Mesenchymal stem cell (in vitro differentiated cells and primary cell): ENCODE data around the gene MBD6.

ENCODE experiments used
- DNase-seq: peaks from one replicate; pipeline ENCODE4 v3.0.0-alpha.2; 2013
- H2AFZ ChIP-seq: one replicate; pipeline ENCODE4 v1.6.1; 2013; ENCODE audit warnings: low read depth, mild to moderate bottlenecking, control low read depth, inconsistent platforms, low read length, moderate library complexity
- H2AK5ac ChIP-seq: 2 replicates; pipeline ENCODE4 v1.6.1; 2013; ENCODE audit warnings: low read length, moderate library complexity, mild to moderate bottlenecking, inconsistent platforms; ENCODE audit not compliant: severe bottlenecking
- H2BK120ac ChIP-seq: one replicate; pipeline ENCODE4 v1.6.1; 2013; ENCODE audit warnings: low read depth, mild to moderate bottlenecking, inconsistent platforms, low read length, moderate library complexity
- H2BK12ac ChIP-seq, 2 experiments: one replicate each; pipeline ENCODE4 v1.6.1; 2013; ENCODE audit warnings: inconsistent platforms in 2 of 2, low read length in 2 of 2, mild to moderate bottlenecking in 2 of 2, moderate library complexity in 2 of 2, control low read depth in 1 of 2
- H2BK15ac ChIP-seq: one replicate; pipeline ENCODE4 v1.6.1; 2013; ENCODE audit warnings: mild to moderate bottlenecking, low read depth, inconsistent platforms; ENCODE audit not compliant: poor library complexity, severe bottlenecking
- H2BK5ac ChIP-seq: 2 replicates; pipeline ENCODE4 v1.6.1; 2013; ENCODE audit warnings: low read depth, mild to moderate bottlenecking, low read length, control low read depth, inconsistent platforms; ENCODE audit not compliant: poor library complexity, severe bottlenecking
- H3K14ac ChIP-seq, 2 experiments: one replicate each; pipeline ENCODE4 v1.6.1; 2013; ENCODE audit warnings: inconsistent platforms in 2 of 2, low read length in 2 of 2, control low read depth in 1 of 2, mild to moderate bottlenecking in 1 of 2, moderate library complexity in 1 of 2
- H3K18ac ChIP-seq, 2 experiments: one replicate each; pipeline ENCODE4 v1.6.1; 2013; ENCODE audit warnings: inconsistent platforms in 2 of 2, low read length in 2 of 2, control low read depth in 1 of 2, low read depth in 1 of 2, mild to moderate bottlenecking in 1 of 2
- H3K23ac ChIP-seq, 2 experiments: one replicate each; pipeline ENCODE4 v1.6.1; 2013; ENCODE audit warnings: inconsistent platforms in 2 of 2, low read length in 2 of 2, mild to moderate bottlenecking in 2 of 2, moderate library complexity in 2 of 2, control low read depth in 1 of 2
- H3K27ac ChIP-seq: 2 replicates; pipeline ENCODE4 v1.5.1; 2013; ENCODE audit warnings: mild to moderate bottlenecking, moderate library complexity, low read length, control low read depth, inconsistent platforms; ENCODE audit not compliant: poor library complexity, severe bottlenecking
- H3K27me3 ChIP-seq, 2 experiments: 2 replicates each; pipeline versions ENCODE4 v1.6.1 to v1.7.0; 2013; ENCODE audit warnings: low read length in 2 of 2, mild to moderate bottlenecking in 2 of 2, moderate library complexity in 2 of 2, control low read depth in 1 of 2, inconsistent platforms in 1 of 2; ENCODE audit not compliant: control insufficient read depth in 1 of 2, insufficient read depth in 1 of 2
- H3K36me3 ChIP-seq, 2 experiments: 2 replicates each; pipeline versions ENCODE4 v1.6.1 to v1.7.0; 2013; ENCODE audit warnings: low read length in 2 of 2, control low read depth in 1 of 2, inconsistent platforms in 1 of 2, low read depth in 1 of 2, mild to moderate bottlenecking in 1 of 2; ENCODE audit not compliant: insufficient read depth in 2 of 2, control insufficient read depth in 1 of 2
- H3K4ac ChIP-seq, 2 experiments: one replicate each; pipeline ENCODE4 v1.6.1; 2013; ENCODE audit warnings: inconsistent platforms in 2 of 2, low read length in 2 of 2, mild to moderate bottlenecking in 2 of 2, moderate library complexity in 2 of 2, control low read depth in 1 of 2, low read depth in 1 of 2
- H3K4me1 ChIP-seq: 2 replicates; pipeline ENCODE4 v1.6.1; 2013; ENCODE audit warnings: low read depth, low read length, control low read depth; ENCODE audit not compliant: control insufficient read depth, insufficient read depth
- H3K4me2 ChIP-seq: 2 replicates; pipeline ENCODE4 v1.6.1; 2013; ENCODE audit warnings: low read length, mild to moderate bottlenecking, inconsistent platforms; ENCODE audit not compliant: poor library complexity, severe bottlenecking
- H3K4me3 ChIP-seq, 2 experiments: 2 replicates each; pipeline versions ENCODE4 v1.5.1 to v1.7.0; 2013; ENCODE audit warnings: low read length in 2 of 2, mild to moderate bottlenecking in 2 of 2, control low read depth in 1 of 2, low read depth in 1 of 2; ENCODE audit not compliant: insufficient read depth in 1 of 2
- H3K79me1 ChIP-seq: replicated peaks from 2 replicates; pipeline ENCODE4 v1.6.1; 2013; ENCODE audit warnings: mild to moderate bottlenecking, control low read depth, low read length, inconsistent platforms; ENCODE audit not compliant: poor library complexity, severe bottlenecking
- H3K9ac ChIP-seq: 2 replicates; pipeline ENCODE4 v1.7.0; 2013; ENCODE audit warnings: mild to moderate bottlenecking, low read length, moderate library complexity
- H3K9me3 ChIP-seq: 2 replicates; pipeline ENCODE4 v1.7.0; 2013; ENCODE audit warnings: mild to moderate bottlenecking, low read length; ENCODE audit not compliant: control insufficient read depth
- H4K8ac ChIP-seq: one replicate; pipeline ENCODE4 v1.6.1; 2013; ENCODE audit warnings: inconsistent platforms, mild to moderate bottlenecking, low read length, moderate library complexity
- H4K91ac ChIP-seq: one replicate; pipeline ENCODE4 v1.6.1; 2013; ENCODE audit warnings: mild to moderate bottlenecking, low read length, inconsistent platforms
- WGBS: methylation state at CpG from one replicate; pipeline ENCODE4 v1.1.7; 2013; ENCODE audit warnings: mixed read lengths; 5-methylcytosine and 5-hydroxymethylcytosine counted together

MBD6 gene

DNA sequence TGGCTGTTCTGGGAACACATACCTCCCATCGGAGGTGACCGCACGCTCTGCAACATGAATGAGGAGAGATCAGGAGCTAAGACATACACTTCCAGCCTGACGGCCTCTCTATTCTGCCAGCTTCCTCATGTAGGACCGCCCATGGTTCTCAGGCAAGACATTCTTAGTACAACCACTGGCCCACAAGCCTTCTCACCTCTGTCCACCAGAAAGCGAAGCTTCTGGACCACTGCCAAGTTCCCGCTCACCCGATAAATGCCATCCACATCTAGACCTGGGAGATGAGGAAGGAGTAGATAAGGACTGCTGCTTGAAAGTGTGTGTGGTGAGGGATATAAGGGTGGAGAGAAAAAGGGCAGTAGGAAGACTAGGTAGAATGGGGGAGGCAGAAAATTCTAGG is 48.2 kb upstream of the MBD6 start:
- Histone ChIP-seq H3K23ac (no peak overlapping the region), H3K4me1 (peaks cover 16% of the 10 kb centered on the region), H2BK120ac (no peak overlapping the region), H2BK15ac (no peak overlapping the region), H2BK5ac (no peak overlapping the region), H3K9ac (no peak overlapping the region), H2BK12ac (no peak overlapping the region), H3K4ac (no peak overlapping the region), H3K36me3 (no peaks in the 10 kb centered on the region), H3K27ac (no peak overlapping the region), H3K79me1 (no peaks in the 10 kb centered on the region), H4K8ac (no peak overlapping the region), H4K91ac (no peak overlapping the region), H2AK5ac (no peak overlapping the region), H3K14ac (no peak overlapping the region), H3K4me2 (no peak overlapping the region), H3K9me3 (no peaks in the 10 kb centered on the region), H3K27me3 (peaks cover 82 to 98% of the 10 kb centered on the region in 2 experiments), H2AFZ (no peak overlapping the region), H3K4me3 (no peak overlapping the region), H3K18ac (no peak overlapping the region)
- DNase-seq, result no peak
- 90% methylated on average over 8 of the region's 8 CpGs for WGBS

DNA sequence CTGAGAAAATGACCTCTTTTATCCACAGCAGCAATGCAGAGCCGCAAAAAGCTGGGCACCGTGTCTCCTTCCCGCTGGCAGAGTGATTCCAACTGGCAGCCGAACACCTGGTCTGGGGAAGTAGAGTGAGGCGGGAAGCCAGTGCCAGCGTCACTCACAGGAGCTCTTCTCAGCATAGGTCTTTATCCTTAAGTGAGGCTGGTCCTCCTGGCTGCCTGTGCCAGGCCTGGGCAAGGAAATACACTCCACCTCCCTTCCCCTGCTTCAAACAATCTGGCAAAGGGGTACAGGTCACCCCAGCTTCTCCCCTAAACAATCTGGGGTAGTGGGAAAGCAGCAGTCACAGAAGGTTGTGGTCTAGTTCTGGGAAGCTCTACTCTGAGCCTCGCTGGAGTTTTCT is 47.8 kb upstream of the MBD6 start:
- Histone ChIP-seq H4K8ac (no peak overlapping the region), H3K36me3 (no peaks in the 10 kb centered on the region), H3K4me2 (peak overlapping the region; percentile 72), H3K27ac (no peak overlapping the region), H4K91ac (no peak overlapping the region), H2AK5ac (no peak overlapping the region), H2BK12ac (no peak overlapping the region), H2BK15ac (no peak overlapping the region), H3K4me1 (peaks cover 17% of the 10 kb centered on the region), H3K79me1 (no peaks in the 10 kb centered on the region), H3K4ac (no peak overlapping the region), H3K4me3 (no peak overlapping the region), H3K27me3 (peaks cover 78 to 98% of the 10 kb centered on the region in 2 experiments), H2AFZ (no peak overlapping the region), H2BK120ac (no peak overlapping the region), H3K9me3 (no peaks in the 10 kb centered on the region), H3K23ac (peak overlapping the region in 1 of 2 experiments; percentile 76), H2BK5ac (no peak overlapping the region), H3K18ac (no peak overlapping the region), H3K9ac (no peak overlapping the region), H3K14ac (no peak overlapping the region)
- DNase-seq, result no peak
- 67% methylated on average over 7 of the region's 7 CpGs for WGBS

DNA sequence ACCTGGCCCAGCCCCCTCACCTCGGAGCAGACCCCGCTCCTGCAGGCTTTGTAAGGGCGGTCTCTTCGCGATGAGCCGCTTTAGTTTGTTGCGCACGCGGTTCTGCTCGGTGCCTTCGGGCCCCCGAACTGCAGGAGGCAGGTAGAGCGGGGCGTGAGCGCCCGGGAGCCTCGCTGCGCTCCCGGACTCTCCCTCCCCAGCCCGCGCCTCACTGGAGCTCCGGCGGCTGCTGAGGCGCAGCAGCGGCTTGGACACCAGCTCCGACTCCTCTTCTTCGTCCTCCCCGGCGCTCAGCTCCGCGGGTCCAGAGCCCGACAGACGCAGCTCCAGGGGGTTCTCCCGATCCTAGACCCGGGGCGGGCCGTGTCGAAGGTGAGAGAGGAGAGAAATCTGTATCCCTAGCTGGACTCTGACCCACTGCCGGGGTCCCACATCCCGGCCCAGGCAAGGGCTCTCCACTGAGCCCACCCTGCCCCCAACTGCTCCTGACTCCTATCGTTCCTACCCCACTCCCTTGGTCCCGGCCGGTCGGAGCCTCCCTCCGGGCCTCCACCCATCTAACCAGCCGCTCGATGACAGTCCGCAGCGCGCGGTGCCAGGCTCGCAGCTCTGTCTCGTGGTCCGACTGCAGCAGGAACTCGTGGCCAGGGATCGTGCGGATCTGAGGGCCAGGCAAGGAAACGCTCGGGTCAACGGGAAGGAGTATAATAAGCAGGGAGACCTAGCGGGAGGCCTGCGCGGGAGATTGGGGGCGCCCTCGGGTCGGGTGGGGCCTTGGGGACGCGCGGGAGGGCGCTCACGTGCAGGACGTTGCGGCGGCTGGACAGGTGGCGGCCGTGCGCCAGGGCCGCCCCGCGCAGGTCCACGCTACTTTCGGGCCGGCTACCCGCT is 47.1 kb upstream of the MBD6 start:
- Histone ChIP-seq H3K36me3 (no peaks in the 10 kb centered on the region), H3K4me3 (peak overlapping the region; percentile 4 to 55), H2AK5ac (no peak overlapping the region), H2BK12ac (no peak overlapping the region), H2AFZ (peak overlapping the region; percentile 24), H4K91ac (no peak overlapping the region), H3K18ac (no peak overlapping the region), H3K9me3 (no peaks in the 10 kb centered on the region), H3K4ac (no peak overlapping the region), H3K9ac (no peak overlapping the region), H3K23ac (peak overlapping the region in 1 of 2 experiments; percentile 76), H3K4me1 (peaks cover 17% of the 10 kb centered on the region), H3K27me3 (peaks cover 72 to 96% of the 10 kb centered on the region in 2 experiments), H3K79me1 (no peaks in the 10 kb centered on the region), H3K27ac (no peak overlapping the region), H2BK120ac (no peak overlapping the region), H3K14ac (no peak overlapping the region), H2BK5ac (no peak overlapping the region), H4K8ac (no peak overlapping the region), H2BK15ac (no peak overlapping the region), H3K4me2 (peak overlapping the region; percentile 72)
- peak; percentile 51 for DNase-seq
- WGBS, result 4% methylated on average over 56 of the region's 84 CpGs

DNA sequence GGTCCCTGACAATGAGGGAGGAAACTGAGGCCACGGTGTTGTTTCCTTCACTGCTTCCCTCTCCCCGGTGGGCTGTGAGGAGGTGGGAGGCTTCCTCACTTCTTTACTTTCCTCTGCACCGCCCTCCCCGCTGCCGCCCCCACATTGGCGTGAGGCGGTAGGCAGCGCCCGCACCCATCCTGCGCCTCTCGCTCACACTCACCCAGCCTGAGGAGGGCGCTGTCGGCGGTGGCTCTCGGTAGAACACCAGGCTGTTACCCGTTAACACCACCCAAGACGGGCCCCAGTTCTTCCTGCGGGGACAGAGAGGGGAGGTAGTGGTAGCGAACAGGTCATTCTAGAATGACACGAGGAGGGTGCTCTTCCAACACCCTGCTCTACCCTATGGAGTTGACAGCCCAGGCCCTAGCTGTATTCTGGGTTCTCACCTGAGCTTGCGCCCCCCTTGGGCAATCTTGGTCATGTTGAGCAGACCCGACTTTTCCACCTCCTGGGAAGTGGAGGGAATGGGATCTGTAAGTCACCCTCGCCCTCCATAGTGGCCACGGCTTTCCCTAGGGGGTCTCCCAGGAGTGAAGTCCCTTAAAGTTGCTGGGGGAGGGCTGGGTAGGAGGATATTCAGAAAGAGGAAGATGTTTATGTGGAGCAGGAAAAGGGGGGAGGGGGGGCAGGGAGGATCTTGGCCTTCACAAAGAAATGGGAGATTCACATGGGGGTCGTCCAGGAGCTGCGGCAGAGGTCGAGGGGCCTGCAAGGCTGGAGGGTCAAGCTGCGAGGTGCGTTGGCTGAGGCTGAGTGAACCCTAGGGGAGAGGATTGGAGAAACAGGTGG is 46.2 kb upstream of the MBD6 start:
- Histone ChIP-seq H3K9me3 (no peaks in the 10 kb centered on the region), H3K36me3 (no peaks in the 10 kb centered on the region), H2BK12ac (no peak overlapping the region), H3K4me3 (peak overlapping the region in 1 of 2 experiments; percentile 55), H2AK5ac (no peak overlapping the region), H3K27ac (no peak overlapping the region), H3K18ac (no peak overlapping the region), H3K14ac (no peak overlapping the region), H3K4me2 (no peak overlapping the region), H2AFZ (no peak overlapping the region), H3K9ac (no peak overlapping the region), H2BK120ac (no peak overlapping the region), H3K23ac (no peak overlapping the region), H3K4ac (no peak overlapping the region), H2BK15ac (no peak overlapping the region), H4K8ac (no peak overlapping the region), H3K4me1 (peaks cover 17% of the 10 kb centered on the region), H3K27me3 (peaks cover 63 to 96% of the 10 kb centered on the region in 2 experiments), H2BK5ac (no peak overlapping the region), H4K91ac (no peak overlapping the region), H3K79me1 (no peaks in the 10 kb centered on the region)
- DNase-seq, result no peak
- 43% methylated on average over 22 of the region's 29 CpGs for whole genome bisulfite sequencing
